K562 (cell line): ENCODE results near the gene NRM. TPM values are rescaled to one million over a fixed set of nuclear protein-coding genes. Genes with fewer than 3 reads are reported as not detected.

ENCODE experiments used
- BDP1 ChIP-seq: IDR thresholded peaks from 3 replicates; pipeline ENCODE4 v1.6.1; 2011; ENCODE audit not compliant: insufficient read length, insufficient read depth
- CEBPB ChIP-seq: fragments of 450-650 bp; IDR thresholded peaks from 2 replicates; pipeline ENCODE4 v1.6.1; 2016; ENCODE audit warnings: missing genetic modification characterization, missing compliant biosample characterization
- CGGBP1 ChIP-seq: fragments of 250-450 bp; sonication (Bioruptor Pico); IDR thresholded peaks from 2 replicates; pipeline ENCODE4 v1.9.0; 2021; ENCODE audit warnings: mild to moderate bottlenecking
- CTBP1 ChIP-seq: fragments of 450-650 bp; IDR thresholded peaks from 2 replicates; pipeline ENCODE4 v1.6.1; 2016; ENCODE audit warnings: borderline replicate concordance
- HINFP ChIP-seq: fragments of 450-650 bp; conservative IDR thresholded peaks from 2 replicates; pipeline ENCODE4 v1.6.1; 2016; ENCODE audit warnings: missing genetic modification characterization, low read depth, mild to moderate bottlenecking, control low read depth, missing compliant biosample characterization
- KAT8 ChIP-seq: fragments of 450-650 bp; IDR thresholded peaks from 2 replicates; pipeline ENCODE4 v1.6.1; 2016; ENCODE audit warnings: low read depth, mild to moderate bottlenecking
- MLX ChIP-seq, 2 experiments: fragments of 450-650 bp in 1 of 2; sonication (generic) in 1 of 2; formaldehyde crosslinking; conservative IDR thresholded peaks; 2 replicates each; pipeline versions ENCODE4 v1.4.0 to v1.8.1; 2020 to 2022; ENCODE audit warnings: mild to moderate bottlenecking in 1 of 2, missing genetic modification reagents in 1 of 2
- MTA2 ChIP-seq: fragments of 450-650 bp; IDR thresholded peaks from 2 replicates; pipeline ENCODE4 v1.6.1; 2016; ENCODE audit warnings: low read depth
- MYNN ChIP-seq, 2 experiments: sonication (generic); formaldehyde crosslinking in 1 of 2; IDR thresholded peaks; 2 replicates each; pipeline versions ENCODE4 v1.5.0 to v1.6.1; 2016 to 2020; ENCODE audit warnings: antibody characterized with exemption in 1 of 2, missing genetic modification reagents in 1 of 2
- NFRKB ChIP-seq: fragments of 450-650 bp; IDR thresholded peaks from 2 replicates; pipeline ENCODE4 v1.6.1; 2016; ENCODE audit warnings: low read depth
- NFYB ChIP-seq: IDR thresholded peaks from 2 replicates; pipeline ENCODE4 v1.6.1; 2011; ENCODE audit warnings: mild to moderate bottlenecking, moderate library complexity; ENCODE audit not compliant: insufficient read length; ENCODE audit errors: extremely low read depth
- RBM25 ChIP-seq: fragments of 200-400 bp; formaldehyde crosslinking; IDR thresholded peaks from 2 replicates; pipeline ENCODE4 v1.6.1; 2018; ENCODE audit warnings: low read length, low read depth, moderate library complexity; ENCODE audit not compliant: severe bottlenecking
- RFX5 ChIP-seq: IDR thresholded peaks from 2 replicates; pipeline ENCODE4 v1.6.1; 2011; ENCODE audit warnings: low read depth, mild to moderate bottlenecking, improper control_type of control experiment, low read length
- SIN3B ChIP-seq: fragments of 450-650 bp; IDR thresholded peaks from 2 replicates; pipeline ENCODE4 v1.6.1; 2017; ENCODE audit warnings: low read depth, mild to moderate bottlenecking, moderate library complexity
- SMAD2 ChIP-seq: fragments of 150-350 bp; IDR thresholded peaks from 2 replicates; pipeline ENCODE4 v1.6.1; 2014; ENCODE audit warnings: low read depth, mild to moderate bottlenecking, low read length
- SMARCA4 ChIP-seq: fragments of 450-650 bp; IDR thresholded peaks from 2 replicates; pipeline ENCODE4 v1.6.1; 2016
- SRSF7 ChIP-seq: fragments of 200-400 bp; formaldehyde crosslinking; optimal IDR thresholded peaks from 2 replicates; pipeline ENCODE3; 2017; ENCODE audit warnings: mild to moderate bottlenecking, low read depth, low read length
- TBL1XR1 ChIP-seq, 2 experiments: IDR thresholded peaks; 2 replicates each; pipeline ENCODE4 v1.6.1; 2012; ENCODE audit warnings: improper control_type of control experiment in 2 of 2, low read length in 2 of 2, mild to moderate bottlenecking in 1 of 2
- ZNF143 ChIP-seq: sonication (generic); formaldehyde crosslinking; IDR thresholded peaks from 2 replicates; pipeline ENCODE4 v1.9.0; 2022; ENCODE audit warnings: mild to moderate bottlenecking, missing genetic modification reagents
- ZNF384 ChIP-seq: IDR thresholded peaks from 2 replicates; pipeline ENCODE4 v1.6.1; 2012; ENCODE audit warnings: low read depth, low read length, improper control_type of control experiment
- polyA plus RNA-seq, 8 experiments: library from polyadenylated mRNA; depleted of rRNA in 4 of 8; stranded (reverse) in 5 of 8; unstranded in 3 of 8; fragments of >200 nt; fragmentation: Nextera tagmentation in 2 of 8; fragmentation: Illumina TruSeq in 1 of 8; extraction: Ambion mirVana in 2 of 8; extraction: Trizol in 1 of 8; gene quantifications; 2 replicates each; pipeline versions ENCODE4 v1.2.1 to v1.2.3, GENCODE V29; 2011 to 2014; ENCODE audit warnings: inconsistent platforms in 1 of 8, missing spikeins in 1 of 8
- total RNA-seq, 7 experiments: library from RNA; depleted of rRNA in 6 of 7; stranded (reverse); fragments of >200 nt in 6 of 7; fragmentation: Illumina TruSeq in 2 of 7; extraction: Trizol in 2 of 7; gene quantifications; 2 replicates each; pipeline versions ENCODE4 v1.2.1 to v1.2.3, GENCODE V29; 2011 to 2021; ENCODE audit warnings: low replicate concordance in 1 of 7
- TF ChIP-seq, protein P1 (sequence below): sonication (generic); formaldehyde crosslinking; IDR thresholded peaks from 2 replicates; pipeline ENCODE4 v1.8.1; 2022; ENCODE audit warnings: missing genetic modification reagents
- TF ChIP-seq, protein P2 (sequence below): fragments of 450-650 bp; formaldehyde crosslinking; IDR thresholded peaks from 2 replicates; pipeline ENCODE4 v1.4.0; 2022; ENCODE audit warnings: missing genetic modification characterization
- TF ChIP-seq, protein P3 (sequence below), 2 experiments: fragments of 200-800 bp in 1 of 2; sonication (Bioruptor generic) in 1 of 2; sonication (generic) in 1 of 2; formaldehyde crosslinking in 1 of 2; IDR thresholded peaks in 1 of 2; conservative IDR thresholded peaks in 1 of 2; 2 replicates each; pipeline versions ENCODE4 v1.5.0 to v1.6.1; 2016 to 2020; ENCODE audit warnings: missing compliant biosample characterization in 1 of 2, missing genetic modification characterization in 1 of 2, missing genetic modification reagents in 1 of 2

NRM gene
- total and polyA plus RNA-seq, 9 of the 15 experiments (the other 6 are each of a cell fraction or from before 2014, with no cell fraction given) = 9.7 to 58.2 (median 18.1) TPM

DNA sequence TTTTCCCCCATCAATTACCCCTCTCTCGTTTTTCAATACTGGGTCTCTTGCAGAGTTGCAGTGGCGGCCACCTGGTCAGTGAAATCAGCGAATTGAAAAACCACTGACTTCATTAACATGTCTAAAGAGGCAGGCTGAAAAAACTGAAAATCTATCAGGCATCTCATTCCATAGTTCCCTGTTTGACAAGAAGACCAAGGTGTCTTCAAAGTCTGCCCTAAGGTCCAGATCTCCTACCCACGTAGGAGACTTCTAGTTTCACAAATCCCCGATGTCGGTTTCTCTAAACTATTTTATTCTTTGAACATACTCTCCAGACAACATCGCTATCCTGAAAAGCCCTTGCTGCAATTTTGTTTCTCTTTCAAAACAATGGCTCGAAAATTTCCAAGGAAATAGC is 28.6 kb upstream of the NRM start (continued):
- TF ChIP-seq NFYB = no peak
- no peak for TF ChIP-seq ZNF143
- 0 out of 2 replicates have a peak, but pooled peaks have one; percentile 8 for TF ChIP-seq SIN3B
- no peak for TF ChIP-seq CEBPB (tag)
- TF ChIP-seq, protein P1, sequence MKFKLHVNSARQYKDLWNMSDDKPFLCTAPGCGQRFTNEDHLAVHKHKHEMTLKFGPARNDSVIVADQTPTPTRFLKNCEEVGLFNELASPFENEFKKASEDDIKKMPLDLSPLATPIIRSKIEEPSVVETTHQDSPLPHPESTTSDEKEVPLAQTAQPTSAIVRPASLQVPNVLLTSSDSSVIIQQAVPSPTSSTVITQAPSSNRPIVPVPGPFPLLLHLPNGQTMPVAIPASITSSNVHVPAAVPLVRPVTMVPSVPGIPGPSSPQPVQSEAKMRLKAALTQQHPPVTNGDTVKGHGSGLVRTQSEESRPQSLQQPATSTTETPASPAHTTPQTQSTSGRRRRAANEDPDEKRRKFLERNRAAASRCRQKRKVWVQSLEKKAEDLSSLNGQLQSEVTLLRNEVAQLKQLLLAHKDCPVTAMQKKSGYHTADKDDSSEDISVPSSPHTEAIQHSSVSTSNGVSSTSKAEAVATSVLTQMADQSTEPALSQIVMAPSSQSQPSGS (CRISPR knock-in tag) = no peak
- TF ChIP-seq SMARCA4 = no peak
- TF ChIP-seq, protein P2, sequence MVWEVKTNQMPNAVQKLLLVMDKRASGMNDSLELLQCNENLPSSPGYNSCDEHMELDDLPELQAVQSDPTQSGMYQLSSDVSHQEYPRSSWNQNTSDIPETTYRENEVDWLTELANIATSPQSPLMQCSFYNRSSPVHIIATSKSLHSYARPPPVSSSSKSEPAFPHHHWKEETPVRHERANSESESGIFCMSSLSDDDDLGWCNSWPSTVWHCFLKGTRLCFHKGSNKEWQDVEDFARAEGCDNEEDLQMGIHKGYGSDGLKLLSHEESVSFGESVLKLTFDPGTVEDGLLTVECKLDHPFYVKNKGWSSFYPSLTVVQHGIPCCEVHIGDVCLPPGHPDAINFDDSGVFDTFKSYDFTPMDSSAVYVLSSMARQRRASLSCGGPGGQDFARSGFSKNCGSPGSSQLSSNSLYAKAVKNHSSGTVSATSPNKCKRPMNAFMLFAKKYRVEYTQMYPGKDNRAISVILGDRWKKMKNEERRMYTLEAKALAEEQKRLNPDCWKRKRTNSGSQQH (CRISPR knock-in tag) = no peak
- TF ChIP-seq CTBP1 = no peak
- peak in 1 of 2 experiments; percentile 27; a peak in 1 of 4 replicates for TF ChIP-seq TBL1XR1 (IDR thresholded peaks at IDR 0.05; ENCODE audit: low read length in 2 of 2)
- no peak for TF ChIP-seq MYNN (IDR thresholded peaks at IDR 0.05)
- no peak for TF ChIP-seq MYNN (CRISPR knock-in tag; IDR thresholded peaks at IDR 0.05)
- TF ChIP-seq MTA2 = no peak
- no peak for TF ChIP-seq SMAD2
- 0 out of 2 replicates have a peak, but pooled peaks have one; percentile 18 for TF ChIP-seq NFRKB
- no peak for TF ChIP-seq RBM25
- TF ChIP-seq KAT8 = 0 out of 2 replicates have a peak, but pooled peaks have one; percentile 36
- TF ChIP-seq MLX (CRISPR knock-in tag; conservative IDR thresholded peaks at IDR 0.05) = no peak
- TF ChIP-seq BDP1 = no peak
- TF ChIP-seq HINFP (tag) = no peak
- 0 out of 2 replicates have a peak, but pooled peaks have one; percentile 20 for TF ChIP-seq RFX5
- TF ChIP-seq ZNF384 = no peak
- no peak for TF ChIP-seq CGGBP1 (CRISPR knock-in tag)
- TF ChIP-seq, protein P3, sequence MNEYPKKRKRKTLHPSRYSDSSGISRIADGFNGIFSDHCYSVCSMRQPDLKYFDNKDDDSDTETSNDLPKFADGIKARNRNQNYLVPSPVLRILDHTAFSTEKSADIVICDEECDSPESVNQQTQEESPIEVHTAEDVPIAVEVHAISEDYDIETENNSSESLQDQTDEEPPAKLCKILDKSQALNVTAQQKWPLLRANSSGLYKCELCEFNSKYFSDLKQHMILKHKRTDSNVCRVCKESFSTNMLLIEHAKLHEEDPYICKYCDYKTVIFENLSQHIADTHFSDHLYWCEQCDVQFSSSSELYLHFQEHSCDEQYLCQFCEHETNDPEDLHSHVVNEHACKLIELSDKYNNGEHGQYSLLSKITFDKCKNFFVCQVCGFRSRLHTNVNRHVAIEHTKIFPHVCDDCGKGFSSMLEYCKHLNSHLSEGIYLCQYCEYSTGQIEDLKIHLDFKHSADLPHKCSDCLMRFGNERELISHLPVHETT (CRISPR knock-in tag; conservative IDR thresholded peaks at IDR 0.05 in 1 of 2, IDR thresholded peaks at IDR 0.05 in 1 of 2) = 0 out of 4 replicates have a peak, but pooled peaks of 1 of the 2 experiments have one; percentile 10
- TF ChIP-seq SRSF7 = no peak
- TF ChIP-seq, all 486 proteins: peak for 16
